ENCODE results near the gene KIF2A. TPM values are rescaled to one million over a fixed set of nuclear protein-coding genes. Genes with fewer than 3 reads are reported as not detected.

The KIF2A gene
- total and polyA plus RNA-seq, 2 of the 8 experiments (the other 6 are each of a cell fraction or from before 2014, with no cell fraction given): 18.4 to 97.1 TPM

DNA sequence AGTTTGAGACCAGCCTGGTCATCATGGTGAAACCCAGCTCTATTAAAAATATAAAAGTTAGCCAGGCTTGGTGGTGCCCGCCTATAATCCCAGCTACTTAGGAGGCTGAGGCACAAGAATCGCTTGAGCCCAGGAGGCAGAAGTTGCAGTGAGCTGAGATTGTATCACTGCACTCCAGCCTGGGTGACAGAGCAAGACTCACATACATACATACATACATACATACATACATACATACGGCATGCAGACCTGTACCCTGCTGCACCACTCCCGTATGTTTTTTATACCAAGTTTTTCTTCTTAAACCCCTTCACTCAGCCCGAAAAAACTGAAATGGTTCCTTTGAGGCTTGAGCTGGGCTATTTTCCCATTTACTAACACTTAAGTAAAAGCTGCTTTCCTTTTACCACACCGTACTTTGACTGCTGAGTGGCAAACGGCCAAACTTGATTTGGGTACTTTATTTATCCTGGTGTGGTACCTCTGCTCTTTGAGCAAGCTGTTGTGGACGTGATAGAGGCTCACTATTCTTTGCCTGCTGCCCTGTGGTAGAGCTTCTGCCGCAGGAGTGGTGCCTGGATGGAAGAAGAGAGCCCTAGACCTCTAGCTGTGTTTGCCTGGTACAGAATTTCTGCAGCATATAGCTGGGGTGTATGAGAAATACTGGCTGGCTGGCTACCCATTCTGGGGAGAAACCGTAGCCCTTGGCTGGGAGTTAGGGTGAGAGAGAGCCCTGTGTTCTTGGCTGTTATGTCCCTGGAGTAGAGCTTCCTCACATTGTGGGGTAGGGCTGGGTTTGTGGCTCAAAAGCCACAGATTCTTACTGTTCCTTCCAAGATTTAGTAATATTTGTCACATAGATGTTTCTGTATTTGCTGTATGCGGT is 126.0 kb downstream of the KIF2A start:
- Histone ChIP-seq H4K20me1 (replicated peaks in 1 of 2; ENCODE audit: control insufficient read depth in 1 of 2, insufficient read depth in 2 of 2, low read length in 2 of 2) (peaks cover 2 to 4% of the 10 kb centered on the region in 2 experiments), H3K4ac (replicated peaks; ENCODE audit: insufficient read length, low read depth, low read length) (no peak overlapping the region), H3K4me3 (ENCODE audit: extremely low read depth in 1 of 4, insufficient read depth in 2 of 4, low read depth in 3 of 4, low read length in 4 of 4) (no peak overlapping the region), H2BK12ac (ENCODE audit: low read depth, low read length) (no peak overlapping the region), H3K23ac (ENCODE audit: insufficient read length) (no peak overlapping the region), H3K79me1 (ENCODE audit: low read depth, low read length) (peaks cover 11% of the 10 kb centered on the region), H3K36me3 (ENCODE audit: control insufficient read depth in 2 of 4, insufficient read depth in 4 of 4, low read length in 3 of 4) (no peaks in the 10 kb centered on the region), H3K23me2 (ENCODE audit: low read depth, low read length) (no peaks in the 10 kb centered on the region), H2AK5ac (ENCODE audit: low read depth, low read length) (no peak overlapping the region), H2BK20ac (ENCODE audit: low read length) (no peak overlapping the region), H2BK120ac (replicated peaks; ENCODE audit: low read depth, low read length) (no peak overlapping the region), H3K9ac (replicated peaks in 1 of 4; ENCODE audit: extremely low read depth in 1 of 4, low read depth in 3 of 4, low read length in 3 of 4) (no peak overlapping the region), H3K79me2 (ENCODE audit: control insufficient read depth in 1 of 2, insufficient read depth in 2 of 2, low read length in 2 of 2) (peaks cover 3 to 84% of the 10 kb centered on the region in 2 experiments; a peak in 2 of 4 replicates), H2BK15ac (ENCODE audit: low read length) (no peak overlapping the region), H2BK5ac (ENCODE audit: low read depth, low read length) (no peak overlapping the region), H4K8ac (ENCODE audit: extremely low read depth, insufficient read depth, low read length) (peak overlapping the region; percentile 28; the same call in 1 of the 2 replicates), H4K91ac (replicated peaks; ENCODE audit: insufficient read length, low read length) (no peak overlapping the region), H3K4me1 (replicated peaks in 1 of 4; ENCODE audit: control insufficient read depth in 3 of 4, insufficient read depth in 4 of 4, low read length in 3 of 4) (no peaks in the 10 kb centered on the region), H3K4me2 (ENCODE audit: insufficient read depth in 1 of 2, low read depth in 2 of 2, low read length in 2 of 2) (no peak overlapping the region), H3K9me3 (ENCODE audit: insufficient read depth in 2 of 2, low read depth in 1 of 2, low read length in 1 of 2) (no peaks in the 10 kb centered on the region), H2AFZ (ENCODE audit: low read length) (no peak overlapping the region), H4K5ac (ENCODE audit: insufficient read length, low read depth, low read length) (no peak overlapping the region), H3K27me3 (replicated peaks in 1 of 4; ENCODE audit: control insufficient read depth in 3 of 4, extremely low read depth in 1 of 4, insufficient read depth in 3 of 4, low read length in 3 of 4) (no peaks in the 10 kb centered on the region), H3K56ac (replicated peaks; ENCODE audit: insufficient read length, low read depth, low read length) (no peak overlapping the region), H3K14ac (ENCODE audit: insufficient read length) (no peak overlapping the region), H3K27ac (ENCODE audit: low read depth, low read length) (no peak overlapping the region), H3K18ac (ENCODE audit: extremely low read depth, low read length) (no peak overlapping the region)
- WGBS, 2 experiments (ENCODE audit: extremely low coverage in 1 of 2, insufficient coverage in 1 of 2, insufficient read length in 1 of 2, insufficient replicate concordance in 2 of 2, low coverage in 1 of 2, low lambda C conversion rate in 2 of 2, missing lambda C conversion rate in 1 of 2): 89% methylated on average over 11 of the region's 11 CpGs; no CpG with 5 or more reads in 1 of the 2 experiments
- CTCF ChIA-PET (ENCODE audit: partially characterized antibody): interaction anchor here (0.9 to 5.2 kb wide), 4 partner anchors 11 to 349 kb away, joined by 4 to 32 read pairs (median 6); no protein-coding TSS in a partner anchor
- DNase-seq (ENCODE audit: low read depth in 1 of 2, low spot score in 2 of 2): no peak
- POLR2A ChIA-PET (ENCODE audit: partially characterized antibody): interaction anchor here (2.0 to 3.3 kb wide), 2 partner anchors 19 to 28 kb away, joined by 5 to 11 read pairs; partner anchors contain the start of gene DIMT1
- no peak for FAIRE-seq
- TF ChIP-seq KDM1A (IDR thresholded peaks at IDR 0.05; ENCODE audit: borderline replicate concordance, low read length) (no peak), SIN3A (conservative IDR thresholded peaks at IDR 0.05 in 1 of 2, IDR thresholded peaks at IDR 0.05 in 1 of 2; ENCODE audit: low read depth in 1 of 2, low read length in 2 of 2) (no peak), TBP (IDR thresholded peaks at IDR 0.05; ENCODE audit: low read depth, low read length) (no peak), YY1 (IDR thresholded peaks at IDR 0.05; ENCODE audit: low read depth, low read length) (no peak), CREB1 (IDR thresholded peaks at IDR 0.05) (no peak), E2F6 (IDR thresholded peaks at IDR 0.05) (no peak), SP1 (IDR thresholded peaks at IDR 0.05; ENCODE audit: low read depth, low read length) (no peak), HDAC2 (IDR thresholded peaks at IDR 0.05; ENCODE audit: borderline replicate concordance in 1 of 2, low read depth in 2 of 2, low read length in 2 of 2) (no peak), EGR1 (IDR thresholded peaks at IDR 0.05; ENCODE audit: borderline replicate concordance, low read depth, low read length) (no peak)

Measured in H1 (cell line).